H9 (cell line): Measurements from ENCODE around the gene GNAT3. TPM values are rescaled to one million over a fixed set of nuclear protein-coding genes. Genes with fewer than 3 reads are reported as not detected.

ENCODE experiments used
- DNase-seq: peaks from one replicate; pipeline ENCODE4 v3.0.0-alpha.2; 2017
- H2AFZ ChIP-seq: one replicate; pipeline ENCODE4 v1.6.1; 2013; ENCODE audit warnings: mild to moderate bottlenecking, low read length, control low read depth, moderate library complexity
- H2AK5ac ChIP-seq: 2 replicates; pipeline ENCODE4 v1.6.1; 2013; ENCODE audit warnings: low read length, control low read depth, mixed read lengths; ENCODE audit not compliant: insufficient read length
- H2BK120ac ChIP-seq: one replicate; pipeline ENCODE4 v1.6.1; 2013; ENCODE audit warnings: low read depth, mild to moderate bottlenecking, low read length, control low read depth, inconsistent platforms; ENCODE audit not compliant: poor library complexity, severe bottlenecking
- H2BK12ac ChIP-seq: 2 replicates; pipeline ENCODE4 v1.6.1; 2013; ENCODE audit warnings: low read length, control low read depth, mixed read lengths, low read depth; ENCODE audit not compliant: insufficient read length
- H2BK15ac ChIP-seq: 2 replicates; pipeline ENCODE4 v1.6.1; 2013; ENCODE audit warnings: low read depth, low read length, control low read depth
- H2BK20ac ChIP-seq: one replicate; pipeline ENCODE4 v1.6.1; 2013; ENCODE audit warnings: low read depth, mild to moderate bottlenecking, low read length, control low read depth, inconsistent platforms; ENCODE audit not compliant: poor library complexity, severe bottlenecking
- H2BK5ac ChIP-seq: 2 replicates; pipeline ENCODE4 v1.6.1; 2013; ENCODE audit warnings: low read length, control low read depth, mixed read lengths; ENCODE audit not compliant: insufficient read length
- H3K14ac ChIP-seq: 2 replicates; pipeline ENCODE4 v1.6.1; 2013; ENCODE audit warnings: low read length, control low read depth; ENCODE audit not compliant: insufficient read depth
- H3K18ac ChIP-seq: 2 replicates; pipeline ENCODE4 v1.6.1; 2013; ENCODE audit warnings: low read depth, mild to moderate bottlenecking, mixed read lengths, low read length, control low read depth; ENCODE audit not compliant: insufficient read length
- H3K23ac ChIP-seq: 2 replicates; pipeline ENCODE4 v1.6.1; 2013; ENCODE audit warnings: low read length, control low read depth, mixed read lengths, low read depth; ENCODE audit not compliant: insufficient read length
- H3K23me2 ChIP-seq: 2 replicates; pipeline ENCODE4 v1.6.1; 2013; ENCODE audit warnings: low read depth, mild to moderate bottlenecking, mixed read lengths, low read length, control low read depth; ENCODE audit not compliant: insufficient read length, poor library complexity, severe bottlenecking
- H3K27ac ChIP-seq: 2 replicates; pipeline ENCODE4 v1.5.1; 2013; ENCODE audit warnings: low read length, control low read depth, mixed read lengths, low read depth; ENCODE audit not compliant: insufficient read length
- H3K27me3 ChIP-seq: 2 replicates; pipeline ENCODE4 v1.6.1; 2013; ENCODE audit warnings: low read length, control low read depth, inconsistent platforms; ENCODE audit not compliant: insufficient read depth
- H3K4ac ChIP-seq: 2 replicates; pipeline ENCODE4 v1.6.1; 2013; ENCODE audit warnings: low read depth, mild to moderate bottlenecking, control low read depth, inconsistent platforms, low read length, moderate library complexity
- H3K4me1 ChIP-seq: 2 replicates; pipeline ENCODE4 v1.6.1; 2013; ENCODE audit warnings: low read length, control low read depth, inconsistent platforms; ENCODE audit not compliant: insufficient read depth
- H3K4me2 ChIP-seq: 2 replicates; pipeline ENCODE4 v1.6.1; 2013; ENCODE audit warnings: low read length, control low read depth, mixed read lengths; ENCODE audit not compliant: insufficient read length, insufficient read depth
- H3K56ac ChIP-seq: 2 replicates; pipeline ENCODE4 v1.6.1; 2013; ENCODE audit warnings: low read depth, mild to moderate bottlenecking, mixed read lengths, low read length, control low read depth; ENCODE audit not compliant: insufficient read length
- H3K79me1 ChIP-seq: 2 replicates; pipeline ENCODE4 v1.6.1; 2013; ENCODE audit warnings: low read depth, mild to moderate bottlenecking, moderate library complexity, low read length, control low read depth, inconsistent platforms; ENCODE audit not compliant: insufficient read depth, poor library complexity, severe bottlenecking
- H3K79me2 ChIP-seq: 2 replicates; pipeline ENCODE4 v1.6.1; 2013; ENCODE audit warnings: low read length, control low read depth, inconsistent platforms; ENCODE audit not compliant: insufficient read depth
- H3K9ac ChIP-seq: 2 replicates; pipeline ENCODE4 v1.6.1; 2013; ENCODE audit warnings: low read length, control low read depth, mixed read lengths; ENCODE audit not compliant: insufficient read length; ENCODE audit errors: extremely low read depth
- H3K9me3 ChIP-seq: one replicate; pipeline ENCODE4 v1.6.1; 2013; ENCODE audit warnings: low read depth, low read length, inconsistent platforms; ENCODE audit not compliant: control insufficient read depth
- H3T11ph ChIP-seq: one replicate; pipeline ENCODE4 v1.6.1; 2013; ENCODE audit warnings: mild to moderate bottlenecking, low read length, control low read depth, inconsistent platforms
- H4K20me1 ChIP-seq: one replicate; pipeline ENCODE4 v1.6.1; 2013; ENCODE audit not compliant: control insufficient read depth, insufficient read length, insufficient read depth
- H4K5ac ChIP-seq: 2 replicates; pipeline ENCODE4 v1.6.1; 2013; ENCODE audit warnings: low read depth, mild to moderate bottlenecking, mixed read lengths, low read length, control low read depth; ENCODE audit not compliant: insufficient read length
- H4K8ac ChIP-seq: replicated peaks from 2 replicates; pipeline ENCODE4 v1.6.1; 2013; ENCODE audit warnings: low read length, control low read depth, mixed read lengths, low read depth; ENCODE audit not compliant: insufficient read length
- H4K91ac ChIP-seq: 2 replicates; pipeline ENCODE4 v1.6.1; 2013; ENCODE audit warnings: low read depth, mild to moderate bottlenecking, moderate library complexity, mixed read lengths, low read length, control low read depth; ENCODE audit not compliant: insufficient read length
- H3K27ac Mint-ChIP-seq, 3 experiments: 2 replicates in 2 of 3; 3 replicates in 1 of 3; pipeline ENCODE4 v1.8.0; 2020 to 2021; ENCODE audit warnings: mixed read lengths in 3 of 3, mild to moderate bottlenecking in 1 of 3, moderate library complexity in 1 of 3
- H3K27me3 Mint-ChIP-seq: 2 replicates; pipeline ENCODE4 v1.8.0; 2021; ENCODE audit warnings: low read depth, mild to moderate bottlenecking, moderate library complexity, mixed read lengths
- H3K36me3 Mint-ChIP-seq, 3 experiments: 2 replicates in 2 of 3; 3 replicates in 1 of 3; pipeline ENCODE4 v1.8.0; 2020 to 2021; ENCODE audit warnings: low read depth in 3 of 3, mixed read lengths in 3 of 3; ENCODE audit not compliant: insufficient read depth in 1 of 3
- H3K4me1 Mint-ChIP-seq, 2 experiments: 2 replicates each; pipeline ENCODE4 v1.8.0; 2020; ENCODE audit warnings: mixed read lengths in 2 of 2
- H3K4me3 Mint-ChIP-seq, 2 experiments: 2 replicates in 1 of 2; 3 replicates in 1 of 2; pipeline ENCODE4 v1.8.0; 2020 to 2021; ENCODE audit warnings: mild to moderate bottlenecking in 2 of 2, mixed read lengths in 2 of 2, moderate library complexity in 1 of 2
- H3K9me3 Mint-ChIP-seq, 2 experiments: 2 replicates in 1 of 2; 3 replicates in 1 of 2; pipeline ENCODE4 v1.8.0; 2020; ENCODE audit warnings: mild to moderate bottlenecking in 2 of 2, mixed read lengths in 2 of 2, moderate library complexity in 1 of 2
- total RNA-seq: library from RNA; stranded (reverse); gene quantifications from 2 replicates; pipeline ENCODE4 v1.2.1, GENCODE V29; 2021
- TF ChIP-seq, protein P1 (sequence below): fragments of 200-600 bp; sonication (generic); conservative IDR thresholded peaks from 3 replicates; pipeline ENCODE4 v1.8.0; 2021; ENCODE audit warnings: antibody characterized with exemption, mild to moderate bottlenecking

GNAT3 gene
- total RNA-seq, 1 experiment from 2014 or later: not detected

DNA sequence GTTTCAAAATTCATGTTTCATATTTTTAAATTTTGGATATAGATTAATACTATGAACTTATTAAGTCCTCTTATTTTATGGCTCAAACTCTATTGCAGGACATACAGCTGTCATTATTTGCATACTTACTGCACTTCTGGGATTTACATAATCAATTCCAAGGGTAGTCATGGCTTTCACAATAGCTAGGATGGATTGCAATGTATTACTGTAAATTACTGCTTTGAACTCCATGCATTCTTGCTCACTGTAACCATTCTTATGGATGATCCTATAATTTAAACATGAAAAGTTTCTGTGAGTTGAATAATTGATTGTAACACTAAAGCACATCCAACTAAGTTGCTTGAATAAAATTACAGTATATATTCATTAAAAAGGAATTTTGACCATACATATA is 23.5 kb downstream of the GNAT3 start:
- Histone ChIP-seq H2BK5ac (no peak overlapping the region), H2BK120ac (no peak overlapping the region), H3K14ac (no peak overlapping the region), H2BK12ac (no peak overlapping the region), H2AFZ (no peak overlapping the region), H2BK20ac (no peak overlapping the region), H3K23me2 (no peaks in the 10 kb centered on the region), H2AK5ac (no peak overlapping the region), H3K79me2 (no peaks in the 10 kb centered on the region), H3K9me3 (no peaks in the 10 kb centered on the region), H3K27ac (no peak overlapping the region), H3K23ac (no peak overlapping the region), H3K27me3 (no peaks in the 10 kb centered on the region), H3K4ac (no peak overlapping the region), H3T11ph (no peak overlapping the region), H4K91ac (no peak overlapping the region), H3K9ac (no peak overlapping the region), H4K8ac (no peak overlapping the region), H3K18ac (no peak overlapping the region), H3K4me1 (no peaks in the 10 kb centered on the region; the same call in 1 of the 2 replicates), H3K56ac (no peak overlapping the region), H4K5ac (no peak overlapping the region), H4K20me1 (no peaks in the 10 kb centered on the region), H2BK15ac (no peak overlapping the region), H3K4me2 (no peak overlapping the region), H3K79me1 (no peaks in the 10 kb centered on the region)
- TF ChIP-seq, protein P1, sequence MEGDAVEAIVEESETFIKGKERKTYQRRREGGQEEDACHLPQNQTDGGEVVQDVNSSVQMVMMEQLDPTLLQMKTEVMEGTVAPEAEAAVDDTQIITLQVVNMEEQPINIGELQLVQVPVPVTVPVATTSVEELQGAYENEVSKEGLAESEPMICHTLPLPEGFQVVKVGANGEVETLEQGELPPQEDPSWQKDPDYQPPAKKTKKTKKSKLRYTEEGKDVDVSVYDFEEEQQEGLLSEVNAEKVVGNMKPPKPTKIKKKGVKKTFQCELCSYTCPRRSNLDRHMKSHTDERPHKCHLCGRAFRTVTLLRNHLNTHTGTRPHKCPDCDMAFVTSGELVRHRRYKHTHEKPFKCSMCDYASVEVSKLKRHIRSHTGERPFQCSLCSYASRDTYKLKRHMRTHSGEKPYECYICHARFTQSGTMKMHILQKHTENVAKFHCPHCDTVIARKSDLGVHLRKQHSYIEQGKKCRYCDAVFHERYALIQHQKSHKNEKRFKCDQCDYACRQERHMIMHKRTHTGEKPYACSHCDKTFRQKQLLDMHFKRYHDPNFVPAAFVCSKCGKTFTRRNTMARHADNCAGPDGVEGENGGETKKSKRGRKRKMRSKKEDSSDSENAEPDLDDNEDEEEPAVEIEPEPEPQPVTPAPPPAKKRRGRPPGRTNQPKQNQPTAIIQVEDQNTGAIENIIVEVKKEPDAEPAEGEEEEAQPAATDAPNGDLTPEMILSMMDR: no peak
- Mint-ChIP-seq H3K4me1 (peaks cover 18 to 19% of the 10 kb centered on the region in 2 experiments), H3K27ac (no peak overlapping the region), H3K9me3 (no peaks in the 10 kb centered on the region; a peak in 1 of 5 replicates), H3K4me3 (no peak overlapping the region), H3K27me3 (no peaks in the 10 kb centered on the region), H3K36me3 (peaks cover 0 to 3% (median 1%) of the 10 kb centered on the region in 3 experiments; a peak in 2 of 7 replicates)
- DNase-seq: no peak
